ENCODE results near the gene TNNC1. TPM values are rescaled to one million over a fixed set of nuclear protein-coding genes. Genes with fewer than 3 reads are reported as not detected.

Gene TNNC1
- total and polyA plus RNA-seq, 10 of the 15 experiments (the other 5 are each of a cell fraction or from before 2014, with no cell fraction given) = 0.13 to 1.3 (median 0.53) TPM; not detected in 2

- H3K36me3 ChIP-seq (ENCODE audit: control insufficient read depth in 2 of 2, insufficient read depth in 2 of 2, low read length in 1 of 2) = peaks cover 0 to 8% of the 10 kb centered on the region in 2 experiments; a peak in 3 of 4 replicates
- H4K20me1 ChIP-seq (ENCODE audit: control insufficient read depth, insufficient read depth) = no peaks in the 10 kb centered on the region
- H3K4me1 ChIP-seq (ENCODE audit: control insufficient read depth, insufficient read depth, low read length) = peaks cover 36% of the 10 kb centered on the region
- ChIA-PET RAD21 (ENCODE audit: unreplicated experiment) (interaction anchor here (0.7 to 0.9 kb wide), 3 partner anchors 42 to 167 kb away, joined by 3 read pairs; partner anchors contain the start of gene GLYCTK), POLR2A (no interaction called here), SMC1A (ENCODE audit: uncharacterized antibody, unreplicated experiment) (interaction anchor here (1.1 kb wide), 1 partner anchor 42 kb away, joined by 3 read pairs; no protein-coding TSS in a partner anchor), CTCF (interaction anchor here (1.4 to 3.2 kb wide), 2 partner anchors 26 to 234 kb away, joined by 4 to 14 read pairs; no protein-coding TSS in a partner anchor)
- BruUV-seq (replicated peaks) = no TSS peak
- ATAC-seq (no peak), FAIRE-seq (no peak), DNase-seq (ENCODE audit: low read depth, low spot score) (no peak)
- peak overlapping the region; percentile 84 for H3K27ac ChIP-seq (ENCODE audit: control insufficient read depth, insufficient read depth)
- H3K9ac ChIP-seq (ENCODE audit: control insufficient read depth, insufficient read depth, low read length) = peak overlapping the region; percentile 87
- in situ Hi-C loops (cut with MboI) = no loop called here
- intact Hi-C loops (cut with micrococcal nuclease; ENCODE audit: unreplicated experiment) = loop anchor here (10.0 kb wide), 1 partner anchor 230 kb away; the partner anchor contains the start of genes GNL3 and PBRM1
- H3K9me3 ChIP-seq (replicated peaks; ENCODE audit: control insufficient read depth, insufficient read depth, low read length) = no peaks in the 10 kb centered on the region
- H3K4me3 ChIP-seq = peak overlapping the region; percentile 65; the same call in 1 of the 2 replicates
- H2AFZ ChIP-seq (ENCODE audit: control insufficient read depth, low read depth, low read length) = peak overlapping the region; percentile 98; the same call in 1 of the 2 replicates
- TF ChIP-seq RBBP5 (conservative IDR thresholded peaks at IDR 0.05) = no peak
- TF ChIP-seq SPI1 (IDR thresholded peaks at IDR 0.05; ENCODE audit: borderline replicate concordance, insufficient read depth, low read depth, low read length) = 0 out of 2 replicates have a peak, but pooled peaks have one; percentile 23
- WGBS (ENCODE audit: insufficient coverage, insufficient replicate concordance, low lambda C conversion rate, missing lambda C conversion rate) = 40% methylated on average over 7 of the region's 8 CpGs
- peak overlapping the region; percentile 96 for H3K4me2 ChIP-seq (ENCODE audit: control insufficient read depth, insufficient read depth)
- no peaks in the 10 kb centered on the region for H3K27me3 ChIP-seq (replicated peaks in 1 of 2; ENCODE audit: control insufficient read depth in 2 of 2, insufficient read depth in 2 of 2, low read length in 1 of 2)
- peaks cover 26% of the 10 kb centered on the region for H3K79me2 ChIP-seq (ENCODE audit: control insufficient read depth, insufficient read depth, low read length)
Measured at GRCh38 chr3:52454250-52454937, 553 bp upstream of the TNNC1 start.

GRCh38 chr3:52452570-52453221 lies 1.1 kb downstream of the TNNC1 start:
- FAIRE-seq = no peak
- peaks cover 0 to 3% of the 10 kb centered on the region in 2 experiments; a peak in 1 of 4 replicates for H3K36me3 ChIP-seq (ENCODE audit: control insufficient read depth in 2 of 2, insufficient read depth in 2 of 2, low read length in 1 of 2)
- in situ Hi-C loops (cut with MboI) (no loop called here), intact Hi-C loops (cut with micrococcal nuclease; ENCODE audit: unreplicated experiment) (loop anchor here (10.0 kb wide), 1 partner anchor 232 kb away; the partner anchor contains the start of genes GNL3 and PBRM1)
- H4K20me1 ChIP-seq (ENCODE audit: control insufficient read depth, insufficient read depth) = no peaks in the 10 kb centered on the region
- POLR2A ChIA-PET = interaction anchor here (1.2 kb wide), 1 partner anchor 10 kb away, joined by 4 read pairs; no protein-coding TSS in a partner anchor
- SMC1A ChIA-PET (ENCODE audit: uncharacterized antibody, unreplicated experiment) = no interaction called here
- 54% methylated on average over 11 of the region's 11 CpGs for WGBS (ENCODE audit: insufficient coverage, insufficient replicate concordance, low lambda C conversion rate, missing lambda C conversion rate)
- peaks cover 26% of the 10 kb centered on the region for H3K79me2 ChIP-seq (ENCODE audit: control insufficient read depth, insufficient read depth, low read length)
- H3K9ac ChIP-seq (ENCODE audit: control insufficient read depth, insufficient read depth, low read length) = no peak overlapping the region
- no peak for ATAC-seq
- H3K4me2 ChIP-seq (ENCODE audit: control insufficient read depth, insufficient read depth) = no peak overlapping the region
- H2AFZ ChIP-seq (ENCODE audit: control insufficient read depth, low read depth, low read length) = no peak overlapping the region
- CTCF ChIA-PET = interaction anchor here (3.2 kb wide), 1 partner anchor 24 kb away, joined by 14 read pairs; no protein-coding TSS in a partner anchor
- BruUV-seq (replicated peaks) = no TSS peak
- no peaks in the 10 kb centered on the region for H3K27me3 ChIP-seq (replicated peaks in 1 of 2; ENCODE audit: control insufficient read depth in 2 of 2, insufficient read depth in 2 of 2, low read length in 1 of 2)
- no peak overlapping the region for H3K4me3 ChIP-seq
- no peak overlapping the region for H3K27ac ChIP-seq (ENCODE audit: control insufficient read depth, insufficient read depth)
- H3K4me1 ChIP-seq (ENCODE audit: control insufficient read depth, insufficient read depth, low read length) = peaks cover 23% of the 10 kb centered on the region
- RAD21 ChIA-PET (ENCODE audit: unreplicated experiment) = interaction anchor here (1.9 kb wide), 1 partner anchor 40 kb away, joined by 5 read pairs; no protein-coding TSS in a partner anchor
- DNase-seq (ENCODE audit: low read depth, low spot score) = no peak
- no peaks in the 10 kb centered on the region for H3K9me3 ChIP-seq (replicated peaks; ENCODE audit: control insufficient read depth, insufficient read depth, low read length)
- TF ChIP-seq USF1 (IDR thresholded peaks at IDR 0.05; ENCODE audit: borderline replicate concordance, extremely low read length, insufficient read depth, low read depth, low read length) (no peak), KDM1A (IDR thresholded peaks at IDR 0.05; ENCODE audit: borderline replicate concordance) (no peak), RFX5 (IDR thresholded peaks at IDR 0.05; ENCODE audit: low read depth, low read length) (no peak), CHD1 (IDR thresholded peaks at IDR 0.05; ENCODE audit: low read depth, low read length) (no peak), HDGF (IDR thresholded peaks at IDR 0.05) (no peak), NR2F1 (conservative IDR thresholded peaks at IDR 0.05) (no peak), BCLAF1 (IDR thresholded peaks at IDR 0.05) (no peak)
